Activated CD8-positive, alpha-beta memory T cell treated with anti-CD3 and anti-CD28 coated beads for 36 hours (primary cell): ENCODE data around the gene CADPS2. TPM values are rescaled to one million over a fixed set of nuclear protein-coding genes. Genes with fewer than 3 reads are reported as not detected.
"Not testable (repeated sequence)": the region's sequence is repeated elsewhere in the genome, so short reads cannot be mapped to it uniquely, and the experiment has no call there.

Experiments used
- CTCF ChIA-PET: fragments of 350-600 bp; sonication (Branson Sonifier 250); formaldehyde crosslinking; loops from one replicate; lab custom pipeline; 2021; ENCODE audit warnings: antibody characterized with exemption; lab: Charles Lee
- POLR2A ChIA-PET: fragments of 350-600 bp; sonication (Branson Sonifier 250); formaldehyde crosslinking; loops from one replicate; lab custom pipeline; 2021; ENCODE audit warnings: antibody characterized with exemption; lab: Charles Lee
- total RNA-seq, 2 experiments: library from RNA; stranded (reverse); gene quantifications; one replicate each; pipeline ENCODE4 v1.2.3, GENCODE V29; 2021

CADPS2 gene
- total RNA-seq, 2 experiments from 2014 or later: not detected

DNA sequence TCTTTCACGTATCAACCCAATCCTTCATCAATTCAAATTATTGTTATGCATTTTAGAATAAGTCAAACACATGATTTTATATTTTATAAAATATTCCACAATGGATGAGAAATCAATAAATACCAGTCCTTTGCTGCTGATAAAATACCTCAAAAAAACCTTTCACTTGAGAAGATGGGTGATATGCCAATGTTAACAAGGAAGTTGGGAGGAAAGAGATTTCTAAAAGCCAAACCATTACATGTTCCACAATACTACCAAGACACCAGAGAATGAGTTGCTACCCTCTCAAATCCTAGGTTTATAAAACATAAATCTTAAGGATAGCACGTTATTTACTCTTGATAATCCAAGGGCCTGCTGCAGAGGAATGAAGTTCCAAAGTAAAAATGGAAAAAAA, 201.8 kb downstream of the CADPS2 start:
- ChIA-PET CTCF (no interaction called here), POLR2A (no interaction called here)

- ChIA-PET CTCF (no interaction called here), POLR2A (no interaction called here)
Observed at GRCh38 chr7:122682815-122683550, 203.3 kb downstream of the CADPS2 start.

DNA sequence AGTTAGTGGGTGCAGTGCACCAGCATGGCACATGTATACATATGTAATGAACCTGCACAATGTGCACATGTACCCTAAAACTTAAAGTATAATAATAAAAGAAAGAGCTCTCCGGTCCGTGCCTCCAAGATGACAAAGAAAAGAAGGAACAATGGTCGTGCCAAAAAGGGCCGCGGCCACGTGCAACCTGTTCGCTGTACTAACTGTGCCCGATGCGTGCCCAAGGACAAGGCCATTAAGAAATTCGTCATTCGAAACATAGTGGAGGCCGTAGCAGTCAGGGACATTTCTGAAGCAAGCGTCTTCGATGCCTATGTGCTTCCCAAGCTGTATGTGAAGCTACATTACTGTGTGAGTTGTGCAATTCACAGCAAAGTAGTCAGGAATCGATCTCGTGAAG, 205.1 kb downstream of the CADPS2 start:
- CTCF ChIA-PET, POLR2A ChIA-PET: not testable (repeated sequence)

GRCh38 chr7:122679813-122680212, 206.4 kb downstream of the CADPS2 start:
- ChIA-PET POLR2A (no interaction called here), CTCF (no interaction called here)

- POLR2A ChIA-PET, CTCF ChIA-PET: not testable (repeated sequence)
Observed at GRCh38 chr7:122679269-122679709, 207.0 kb downstream of the CADPS2 start.

DNA sequence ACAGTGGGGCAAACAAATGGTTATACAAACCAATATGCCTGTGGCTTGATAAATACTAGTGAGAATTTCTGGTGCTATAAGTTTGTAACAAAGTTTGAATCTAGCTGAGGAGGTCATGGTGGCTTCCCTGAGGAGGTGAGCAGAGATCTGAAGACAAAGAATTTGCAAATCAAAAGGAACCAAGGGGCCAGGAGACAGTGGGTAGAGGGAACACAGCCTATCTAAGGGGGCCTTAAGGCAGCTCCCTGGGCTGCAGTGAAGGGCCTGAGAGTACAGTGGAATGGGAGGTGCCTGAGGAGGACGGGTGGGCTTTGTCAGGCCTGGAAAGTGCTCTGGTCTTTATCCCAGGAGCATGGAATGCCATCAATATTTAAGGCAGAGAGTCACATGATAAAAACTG, 209.1 kb downstream of the CADPS2 start:
- POLR2A ChIA-PET: no interaction called here

DNA sequence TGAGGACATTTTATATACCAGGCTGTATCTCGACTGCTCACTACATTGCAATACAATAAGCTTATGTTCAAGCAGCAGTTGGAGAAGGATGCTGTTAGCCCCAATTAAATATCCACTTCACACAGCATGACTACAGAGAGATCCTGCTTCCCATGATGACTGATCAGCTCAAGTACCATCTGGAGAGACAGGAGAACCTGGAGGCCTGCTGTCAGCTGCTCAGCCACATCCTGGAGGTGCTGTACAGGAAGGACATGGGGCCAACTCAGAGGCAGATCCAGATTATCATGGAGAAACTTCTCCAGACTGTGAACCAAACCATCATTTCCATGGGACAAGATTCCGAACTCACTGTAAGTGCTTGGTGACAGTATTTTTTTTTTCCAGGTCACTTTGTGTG, 209.8 kb downstream of the CADPS2 start:
- ChIA-PET POLR2A (no interaction called here), CTCF (no interaction called here)

More for the DNA sequence above, 209.1 kb downstream of the CADPS2 start:
- CTCF ChIA-PET: no interaction called here

DNA sequence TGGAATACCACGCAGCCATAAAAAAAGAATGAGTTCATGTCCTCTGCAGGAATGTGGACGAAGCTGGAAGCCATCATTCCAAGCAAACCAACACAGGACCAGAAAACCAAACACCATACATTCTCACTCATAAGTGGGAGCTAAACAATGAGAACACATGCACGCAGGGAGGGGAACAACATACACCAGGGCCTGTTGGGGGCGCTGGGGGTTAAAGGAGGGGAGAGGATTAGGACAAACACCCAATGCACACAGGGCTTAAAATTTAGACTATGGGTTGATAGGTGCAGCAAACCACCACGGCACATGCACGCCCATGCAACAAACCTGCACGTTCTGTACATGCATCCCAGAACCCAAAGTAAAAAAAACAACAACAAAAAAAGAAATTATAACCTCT, 210.6 kb downstream of the CADPS2 start:
- ChIA-PET CTCF (no interaction called here), POLR2A (no interaction called here)

- ChIA-PET POLR2A (no interaction called here), CTCF (no interaction called here)
Observed at GRCh38 chr7:122675011-122675410, 211.2 kb downstream of the CADPS2 start.

DNA sequence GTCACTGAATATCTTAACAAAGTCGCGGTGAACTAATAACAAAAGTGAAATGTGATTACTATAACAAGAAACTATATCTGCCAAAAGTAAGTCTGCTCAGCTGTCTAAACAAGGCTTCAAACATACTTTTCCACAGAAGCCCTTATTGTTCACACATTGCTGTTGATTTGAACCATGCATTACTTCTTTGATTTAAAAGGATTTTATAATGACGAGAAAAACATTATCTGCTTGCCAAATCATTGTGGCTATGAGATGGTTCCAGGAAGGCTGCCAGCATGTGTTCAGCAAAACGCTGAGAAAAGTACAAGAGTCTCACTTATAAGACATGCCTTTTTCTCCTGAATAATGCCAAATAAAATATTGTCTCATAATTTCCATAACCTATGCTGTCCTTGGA, 211.8 kb downstream of the CADPS2 start:
- ChIA-PET POLR2A (no interaction called here), CTCF (no interaction called here)

DNA sequence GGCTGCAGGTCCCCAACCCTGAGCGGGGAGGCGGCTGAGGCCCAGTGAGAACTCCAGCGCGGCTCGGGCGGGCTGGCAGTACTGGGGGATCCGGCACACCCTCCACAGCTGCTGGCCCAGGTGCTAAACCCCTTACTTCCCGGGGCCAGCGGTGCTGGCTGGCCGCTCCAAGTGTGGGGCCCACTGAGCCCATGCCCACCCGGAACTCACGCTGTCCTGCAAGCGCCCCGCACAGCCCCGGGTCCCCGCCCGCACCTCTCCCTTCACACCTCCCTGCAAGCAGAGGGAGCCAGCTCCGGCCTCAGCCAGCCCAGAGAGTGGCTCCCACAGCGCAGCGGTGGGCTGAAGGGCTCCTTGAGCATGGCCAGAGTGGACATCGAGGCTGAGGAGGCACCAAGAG, 212.3 kb downstream of the CADPS2 start:
- ChIA-PET CTCF (no interaction called here), POLR2A (no interaction called here)

DNA sequence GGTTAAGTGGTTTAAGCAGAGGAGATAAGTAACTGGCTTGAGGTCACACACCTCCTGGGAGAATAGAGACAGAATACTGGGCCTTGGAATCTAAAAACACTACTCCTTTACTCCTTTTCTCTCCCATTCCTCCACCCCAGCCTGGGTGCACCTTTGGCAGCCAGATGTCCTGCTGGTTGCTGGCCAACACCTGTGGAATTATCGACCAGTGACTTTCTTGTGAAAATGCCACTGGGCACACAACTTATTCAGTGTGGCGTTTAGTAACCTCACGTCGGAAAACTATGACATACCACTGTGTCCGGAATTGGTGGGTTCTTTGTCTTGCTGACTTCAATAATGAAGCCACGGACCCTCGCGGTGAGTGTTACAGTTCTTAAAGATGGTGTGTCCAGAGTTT, 213.7 kb downstream of the CADPS2 start:
- POLR2A ChIA-PET: no interaction called here
- CTCF ChIA-PET: no interaction called here

- CTCF ChIA-PET: no interaction called here
- POLR2A ChIA-PET: no interaction called here
Observed at GRCh38 chr7:122663733-122664132, 222.5 kb downstream of the CADPS2 start.

DNA sequence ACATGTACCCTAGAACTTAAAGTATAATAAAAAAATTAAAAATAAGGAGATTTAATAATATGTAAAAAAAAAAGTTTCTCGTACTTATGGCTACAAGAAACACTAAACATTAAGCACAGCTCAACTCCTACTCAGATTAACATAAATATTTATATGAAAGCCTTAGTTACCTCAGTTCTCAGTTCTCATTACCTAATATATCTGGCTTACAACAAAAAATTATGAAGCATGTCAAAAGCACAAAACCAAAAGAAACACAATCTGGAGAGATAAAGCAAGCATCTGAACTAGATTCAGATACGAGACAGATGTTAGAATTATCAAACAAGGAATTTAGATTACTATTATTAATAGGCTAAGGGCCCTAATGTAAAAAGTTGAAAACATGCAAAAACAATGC, 227.4 kb downstream of the CADPS2 start:
- POLR2A ChIA-PET: no interaction called here
- CTCF ChIA-PET: no interaction called here

DNA sequence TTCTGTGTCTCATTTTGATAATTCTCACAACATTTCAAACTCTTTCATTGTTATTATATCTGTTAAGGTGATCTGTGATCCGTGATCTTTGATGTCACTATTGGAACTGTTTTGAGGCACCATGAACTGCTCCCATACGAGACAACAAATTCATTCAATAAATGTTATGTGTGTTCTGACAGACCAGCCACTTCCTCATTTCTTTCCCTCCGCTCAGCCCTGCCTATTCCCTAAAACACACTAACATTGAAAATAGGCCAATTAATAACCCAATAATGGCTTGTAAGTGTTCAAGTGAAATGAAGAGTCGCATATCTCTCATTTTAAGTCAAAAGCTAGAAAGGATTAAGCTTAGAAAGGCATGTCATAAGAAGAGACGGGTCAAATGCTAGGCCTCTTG, 232.6 kb downstream of the CADPS2 start:
- POLR2A ChIA-PET: no interaction called here
- CTCF ChIA-PET: no interaction called here

DNA sequence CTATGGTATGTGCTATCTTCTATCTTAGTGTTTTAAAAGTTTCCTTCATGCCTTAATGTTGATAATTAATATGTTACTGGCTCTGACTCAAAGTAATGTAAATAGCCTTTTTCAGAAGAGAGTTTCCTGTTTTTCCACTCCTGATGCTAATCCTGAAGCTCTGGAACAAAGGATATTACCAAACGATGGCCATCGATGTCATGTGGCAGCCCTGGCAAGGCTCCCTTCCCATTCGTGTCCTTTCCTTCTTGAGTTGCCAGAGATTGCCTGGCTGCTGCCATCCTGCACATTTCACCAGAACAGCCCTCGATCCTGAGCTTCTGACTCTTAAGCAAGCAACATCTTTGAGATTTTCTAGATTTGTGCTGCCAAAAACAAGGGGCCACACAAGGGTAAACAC, 233.4 kb downstream of the CADPS2 start:
- ChIA-PET POLR2A (no interaction called here), CTCF (no interaction called here)

DNA sequence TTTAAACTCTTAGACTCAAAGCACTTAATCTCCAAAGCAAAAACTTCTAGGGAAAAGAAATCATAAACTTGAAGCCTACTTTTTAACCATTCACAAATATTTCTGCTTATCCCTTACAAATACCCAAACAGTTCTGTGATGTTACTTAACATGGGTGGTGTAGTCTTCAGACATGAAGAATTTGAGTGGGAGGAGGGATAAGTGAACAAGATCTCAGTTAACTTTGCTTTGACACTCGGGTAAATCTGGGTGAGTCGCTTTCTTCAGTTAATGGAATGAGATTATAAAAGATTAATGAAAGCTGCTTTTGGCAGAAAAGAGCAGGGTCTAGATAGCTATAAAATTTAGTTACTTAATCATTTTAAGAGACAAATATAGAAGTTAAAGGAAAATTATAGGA, 234.8 kb downstream of the CADPS2 start:
- ChIA-PET CTCF (no interaction called here), POLR2A (no interaction called here)

DNA sequence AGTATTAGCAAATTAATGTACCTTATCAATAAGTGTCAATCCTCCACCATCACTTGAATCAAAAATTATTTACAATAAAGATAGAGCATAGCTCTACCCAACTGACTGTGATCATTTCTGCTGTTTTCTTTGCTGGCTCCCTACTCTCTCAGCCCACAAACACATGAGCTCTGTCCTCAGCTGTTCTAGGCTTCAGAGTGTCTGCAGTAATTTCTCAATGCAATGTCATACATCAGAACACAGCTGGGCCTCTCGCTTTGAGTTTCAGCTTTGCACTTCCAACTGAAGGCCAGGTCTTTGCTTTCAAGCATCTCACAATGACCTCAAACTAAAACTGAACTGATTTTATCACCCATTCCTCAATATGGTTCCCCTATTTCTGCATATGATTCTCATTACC, 243.0 kb downstream of the CADPS2 start:
- POLR2A ChIA-PET: no interaction called here
- CTCF ChIA-PET: no interaction called here

- POLR2A ChIA-PET: no interaction called here
- CTCF ChIA-PET: no interaction called here
Observed at GRCh38 chr7:122638459-122638858, 247.8 kb downstream of the CADPS2 start.

- ChIA-PET CTCF (no interaction called here), POLR2A (no interaction called here)
Observed at GRCh38 chr7:122637784-122638183, 248.5 kb downstream of the CADPS2 start.

DNA sequence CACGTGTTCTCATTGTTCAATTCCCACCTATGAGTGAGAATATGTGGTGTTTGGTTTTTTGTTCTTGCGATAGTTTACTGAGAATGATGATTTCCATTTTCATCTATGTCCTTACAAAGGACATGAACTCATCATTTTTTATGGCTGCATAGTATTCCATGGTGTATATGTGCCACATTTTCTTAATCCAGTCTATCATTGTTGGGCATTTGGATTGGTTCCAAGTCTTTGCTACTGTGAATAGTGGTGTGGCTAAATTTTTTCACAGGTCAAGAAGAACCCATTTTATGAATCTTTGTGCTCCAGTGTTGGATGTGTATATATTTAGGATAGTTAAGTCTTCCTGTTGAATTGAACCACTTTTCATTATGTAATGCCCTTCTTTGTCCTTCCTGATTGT, 250.8 kb downstream of the CADPS2 start:
- CTCF ChIA-PET: not testable (repeated sequence)

DNA sequence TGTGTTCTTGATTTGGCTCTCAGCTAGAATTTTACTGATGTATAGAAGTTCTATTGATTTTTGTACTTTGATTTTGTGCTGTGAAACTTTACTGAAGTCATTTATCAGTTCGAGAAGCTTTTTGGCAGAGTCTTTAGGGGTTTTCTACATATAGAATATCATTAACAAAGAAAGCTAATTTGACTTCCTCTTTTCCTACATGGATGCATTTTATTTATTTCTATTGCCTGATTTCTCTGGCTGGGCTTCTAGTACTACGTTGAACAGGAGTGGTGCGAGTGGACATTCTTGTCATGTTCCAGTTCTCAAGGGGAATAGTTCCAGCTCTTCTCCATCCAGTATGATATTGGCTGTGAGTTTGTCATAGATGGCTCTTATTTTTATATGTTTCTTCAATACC, 252.8 kb downstream of the CADPS2 start:
- POLR2A ChIA-PET: no interaction called here
- CTCF ChIA-PET: no interaction called here

More for the DNA sequence above, 250.8 kb downstream of the CADPS2 start:
- POLR2A ChIA-PET: not testable (repeated sequence)
